Gastrocnemius medialis (tissue), 4 donors: ENCODE data around the gene CD28.

Source experiments
- POLR2A ChIP-seq, 2 donors: fragments of 450-650 bp; IDR thresholded peaks; one replicate each; pipeline ENCODE4 v1.6.1; 2017; ENCODE audit warnings: antibody characterized with exemption in 2 of 2, mild to moderate bottlenecking in 2 of 2, moderate library complexity in 2 of 2
- TF ChIP-seq, protein P1 (sequence below), 5 experiments: fragments of 450-650 bp in 3 of 5; fragments of 200-600 bp in 2 of 5; sonication (generic) in 2 of 5; IDR thresholded peaks in 4 of 5; conservative IDR thresholded peaks in 1 of 5; 1 replicate in 4 of 5; 2 replicates in 1 of 5; pipeline ENCODE4 v1.5.1; 2016 to 2019; ENCODE audit warnings: antibody characterized with exemption in 5 of 5, mild to moderate bottlenecking in 3 of 5, moderate library complexity in 3 of 5

DNA sequence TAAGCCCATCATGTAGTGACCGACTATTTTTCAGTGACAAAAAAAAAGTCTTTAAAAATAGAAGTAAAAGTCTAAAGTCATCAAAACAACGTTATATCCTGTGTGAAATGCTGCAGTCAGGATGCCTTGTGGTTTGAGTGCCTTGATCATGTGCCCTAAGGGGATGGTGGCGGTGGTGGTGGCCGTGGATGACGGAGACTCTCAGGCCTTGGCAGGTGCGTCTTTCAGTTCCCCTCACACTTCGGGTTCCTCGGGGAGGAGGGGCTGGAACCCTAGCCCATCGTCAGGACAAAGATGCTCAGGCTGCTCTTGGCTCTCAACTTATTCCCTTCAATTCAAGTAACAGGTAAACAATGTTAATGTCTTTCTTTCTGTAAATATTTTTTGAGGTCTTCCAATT lies at the start of gene CD28:
- TF ChIP-seq, protein P1, sequence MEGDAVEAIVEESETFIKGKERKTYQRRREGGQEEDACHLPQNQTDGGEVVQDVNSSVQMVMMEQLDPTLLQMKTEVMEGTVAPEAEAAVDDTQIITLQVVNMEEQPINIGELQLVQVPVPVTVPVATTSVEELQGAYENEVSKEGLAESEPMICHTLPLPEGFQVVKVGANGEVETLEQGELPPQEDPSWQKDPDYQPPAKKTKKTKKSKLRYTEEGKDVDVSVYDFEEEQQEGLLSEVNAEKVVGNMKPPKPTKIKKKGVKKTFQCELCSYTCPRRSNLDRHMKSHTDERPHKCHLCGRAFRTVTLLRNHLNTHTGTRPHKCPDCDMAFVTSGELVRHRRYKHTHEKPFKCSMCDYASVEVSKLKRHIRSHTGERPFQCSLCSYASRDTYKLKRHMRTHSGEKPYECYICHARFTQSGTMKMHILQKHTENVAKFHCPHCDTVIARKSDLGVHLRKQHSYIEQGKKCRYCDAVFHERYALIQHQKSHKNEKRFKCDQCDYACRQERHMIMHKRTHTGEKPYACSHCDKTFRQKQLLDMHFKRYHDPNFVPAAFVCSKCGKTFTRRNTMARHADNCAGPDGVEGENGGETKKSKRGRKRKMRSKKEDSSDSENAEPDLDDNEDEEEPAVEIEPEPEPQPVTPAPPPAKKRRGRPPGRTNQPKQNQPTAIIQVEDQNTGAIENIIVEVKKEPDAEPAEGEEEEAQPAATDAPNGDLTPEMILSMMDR (IDR thresholded peaks at IDR 0.05 in 4 of 5, conservative IDR thresholded peaks at IDR 0.05 in 1 of 5) = no peak
- no peak for TF ChIP-seq POLR2A (IDR thresholded peaks at IDR 0.05)
